ENCODE data around the gene JMJD8. TPM values are rescaled to one million over a fixed set of nuclear protein-coding genes. Genes with fewer than 3 reads are reported as not detected.

Gene JMJD8
- total and polyA plus RNA-seq, 4 donors = 21.2 to 52.6 (median 33.4) TPM

DNA sequence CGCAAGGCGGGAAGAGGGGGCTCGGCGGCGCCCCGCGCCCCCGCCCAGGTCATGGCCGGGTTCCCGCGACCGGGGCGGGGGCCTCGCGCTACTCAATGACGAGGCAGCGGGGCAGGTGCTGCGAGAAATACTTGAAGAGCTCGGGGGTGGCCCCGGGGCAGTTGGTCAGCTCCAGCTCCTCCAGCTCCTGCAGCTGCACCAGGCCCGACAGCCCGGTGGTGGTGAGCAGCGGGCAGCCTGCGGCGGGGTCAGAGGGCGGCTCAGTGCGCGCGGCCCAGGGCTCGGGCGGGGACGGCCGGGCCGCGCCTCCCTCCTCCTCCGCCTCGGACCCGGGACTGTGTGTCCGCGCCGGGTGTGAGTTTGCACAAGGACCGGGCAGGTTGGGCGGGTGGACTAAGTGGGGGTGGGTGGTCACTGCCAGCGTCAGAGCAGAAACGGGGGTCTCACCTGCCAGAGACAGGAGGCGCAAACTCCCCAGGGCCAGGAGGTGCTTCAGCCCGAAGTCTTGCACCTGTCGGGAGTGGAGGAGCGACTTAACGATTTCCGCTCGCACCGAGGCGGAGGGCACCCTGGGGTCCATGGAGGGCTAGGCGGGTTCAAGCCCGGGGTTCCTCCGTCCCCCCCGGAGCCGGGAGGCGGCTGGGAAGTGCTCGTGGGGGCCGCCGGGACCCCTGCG lies 10.2 kb upstream of the JMJD8 start:
- Histone ChIP-seq H3K36me3 (ENCODE audit: control insufficient read depth in 4 of 4, insufficient read depth in 3 of 4, low read depth in 1 of 4, low read length in 3 of 4) (no peaks in the 10 kb centered on the region), H3K9ac (ENCODE audit: low read depth in 1 of 2, low read length in 2 of 2) (no peak overlapping the region), H3K9me3 (ENCODE audit: control insufficient read depth in 4 of 4, low read length in 3 of 4) (no peaks in the 10 kb centered on the region), H3K4me1 (ENCODE audit: control insufficient read depth in 4 of 4, insufficient read depth in 4 of 4, low read length in 3 of 4) (peaks cover 6 to 20% (median 16%) of the 10 kb centered on the region in 4 donors), H3K27ac (ENCODE audit: low read depth in 1 of 2, low read length in 2 of 2) (no peak overlapping the region), H3K4me3 (ENCODE audit: low read depth in 1 of 3, low read length in 3 of 3) (no peak overlapping the region), H3K27me3 (ENCODE audit: control insufficient read depth in 4 of 4, insufficient read depth in 4 of 4, low read length in 3 of 4) (peaks cover 2 to 12% (median 7%) of the 10 kb centered on the region in 4 donors)
- TF ChIP-seq HNF4G (IDR thresholded peaks at IDR 0.05) = no peak
- TF ChIP-seq NR2F2 (IDR thresholded peaks at IDR 0.05) = no peak
- TF ChIP-seq, protein P1, sequence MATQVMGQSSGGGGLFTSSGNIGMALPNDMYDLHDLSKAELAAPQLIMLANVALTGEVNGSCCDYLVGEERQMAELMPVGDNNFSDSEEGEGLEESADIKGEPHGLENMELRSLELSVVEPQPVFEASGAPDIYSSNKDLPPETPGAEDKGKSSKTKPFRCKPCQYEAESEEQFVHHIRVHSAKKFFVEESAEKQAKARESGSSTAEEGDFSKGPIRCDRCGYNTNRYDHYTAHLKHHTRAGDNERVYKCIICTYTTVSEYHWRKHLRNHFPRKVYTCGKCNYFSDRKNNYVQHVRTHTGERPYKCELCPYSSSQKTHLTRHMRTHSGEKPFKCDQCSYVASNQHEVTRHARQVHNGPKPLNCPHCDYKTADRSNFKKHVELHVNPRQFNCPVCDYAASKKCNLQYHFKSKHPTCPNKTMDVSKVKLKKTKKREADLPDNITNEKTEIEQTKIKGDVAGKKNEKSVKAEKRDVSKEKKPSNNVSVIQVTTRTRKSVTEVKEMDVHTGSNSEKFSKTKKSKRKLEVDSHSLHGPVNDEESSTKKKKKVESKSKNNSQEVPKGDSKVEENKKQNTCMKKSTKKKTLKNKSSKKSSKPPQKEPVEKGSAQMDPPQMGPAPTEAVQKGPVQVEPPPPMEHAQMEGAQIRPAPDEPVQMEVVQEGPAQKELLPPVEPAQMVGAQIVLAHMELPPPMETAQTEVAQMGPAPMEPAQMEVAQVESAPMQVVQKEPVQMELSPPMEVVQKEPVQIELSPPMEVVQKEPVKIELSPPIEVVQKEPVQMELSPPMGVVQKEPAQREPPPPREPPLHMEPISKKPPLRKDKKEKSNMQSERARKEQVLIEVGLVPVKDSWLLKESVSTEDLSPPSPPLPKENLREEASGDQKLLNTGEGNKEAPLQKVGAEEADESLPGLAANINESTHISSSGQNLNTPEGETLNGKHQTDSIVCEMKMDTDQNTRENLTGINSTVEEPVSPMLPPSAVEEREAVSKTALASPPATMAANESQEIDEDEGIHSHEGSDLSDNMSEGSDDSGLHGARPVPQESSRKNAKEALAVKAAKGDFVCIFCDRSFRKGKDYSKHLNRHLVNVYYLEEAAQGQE (IDR thresholded peaks at IDR 0.05) = no peak
- no peak for TF ChIP-seq EGR1 (IDR thresholded peaks at IDR 0.05; ENCODE audit: low read depth in 2 of 2)
- no peak for TF ChIP-seq RXRA (IDR thresholded peaks at IDR 0.05)
- TF ChIP-seq RAD21 (IDR thresholded peaks at IDR 0.05) = no peak
- TF ChIP-seq FOXA1 (IDR thresholded peaks at IDR 0.05) = no peak
- TF ChIP-seq, protein P2, sequence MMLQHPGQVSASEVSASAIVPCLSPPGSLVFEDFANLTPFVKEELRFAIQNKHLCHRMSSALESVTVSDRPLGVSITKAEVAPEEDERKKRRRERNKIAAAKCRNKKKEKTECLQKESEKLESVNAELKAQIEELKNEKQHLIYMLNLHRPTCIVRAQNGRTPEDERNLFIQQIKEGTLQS (IDR thresholded peaks at IDR 0.05) = no peak
- TF ChIP-seq GABPA (IDR thresholded peaks at IDR 0.05 in 1 of 2, conservative IDR thresholded peaks at IDR 0.05 in 1 of 2) = no peak
- TF ChIP-seq JUND (IDR thresholded peaks at IDR 0.05) = no peak
- no peak for TF ChIP-seq SP1 (IDR thresholded peaks at IDR 0.05)
- no peak for TF ChIP-seq HNF4A (conservative IDR thresholded peaks at IDR 0.05)
- TF ChIP-seq ZBTB33 (IDR thresholded peaks at IDR 0.05) = no peak
- no peak for TF ChIP-seq CTCF (IDR thresholded peaks at IDR 0.05; ENCODE audit: low read depth, low read length, missing input control)
- TF ChIP-seq YY1 (IDR thresholded peaks at IDR 0.05) = no peak
- no peak for TF ChIP-seq FOXA2 (IDR thresholded peaks at IDR 0.05)
- 4% methylated on average over 64 of the region's 64 CpGs for WGBS
- no peak for DNase-seq (ENCODE audit: low spot score)
